Activated T-cell treated with anti-CD3 and anti-CD28 coated beads, Interleukin-2, amount 50 U/mL, for 4 hours (primary cell): ENCODE results near the gene ARF6. TPM values are rescaled to one million over a fixed set of nuclear protein-coding genes. Genes with fewer than 3 reads are reported as not detected.
"Not testable (repeated sequence)": the region's sequence is repeated elsewhere in the genome, so short reads cannot be mapped to it uniquely, and the experiment has no call there.

Experiments used
- ATAC-seq, 2 donors: fragments of 200-7000 bp; cut with Tn5 transposase; one replicate each; pipeline ENCODE4 v1.10.0; 2021
- DNase-seq: peaks from one replicate; pipeline ENCODE4 v3.0.0-alpha.2; 2020
- H3K27me3 Mint-ChIP-seq: one replicate; pipeline ENCODE4 v1.8.0; 2021; ENCODE audit warnings: low read depth, mixed read lengths
- H3K36me3 Mint-ChIP-seq: one replicate; pipeline ENCODE4 v1.8.0; 2022; ENCODE audit warnings: mixed read lengths; ENCODE audit not compliant: insufficient read depth
- H3K4me1 Mint-ChIP-seq: one replicate; pipeline ENCODE4 v1.8.0; 2021; ENCODE audit warnings: low read depth, mixed read lengths
- H3K4me3 Mint-ChIP-seq: one replicate; pipeline ENCODE4 v1.8.0; 2021; ENCODE audit warnings: mild to moderate bottlenecking, moderate library complexity, mixed read lengths
- H3K9me3 Mint-ChIP-seq: one replicate; pipeline ENCODE4 v1.8.0; 2021; ENCODE audit warnings: mixed read lengths
- total RNA-seq, 3 donors: library from RNA; stranded (reverse); gene quantifications; one replicate each; pipeline ENCODE4 v1.2.1, GENCODE V29; 2021

ARF6 gene
- total RNA-seq, 3 donors from 2014 or later: 134 to 148 (median 143) TPM

DNA sequence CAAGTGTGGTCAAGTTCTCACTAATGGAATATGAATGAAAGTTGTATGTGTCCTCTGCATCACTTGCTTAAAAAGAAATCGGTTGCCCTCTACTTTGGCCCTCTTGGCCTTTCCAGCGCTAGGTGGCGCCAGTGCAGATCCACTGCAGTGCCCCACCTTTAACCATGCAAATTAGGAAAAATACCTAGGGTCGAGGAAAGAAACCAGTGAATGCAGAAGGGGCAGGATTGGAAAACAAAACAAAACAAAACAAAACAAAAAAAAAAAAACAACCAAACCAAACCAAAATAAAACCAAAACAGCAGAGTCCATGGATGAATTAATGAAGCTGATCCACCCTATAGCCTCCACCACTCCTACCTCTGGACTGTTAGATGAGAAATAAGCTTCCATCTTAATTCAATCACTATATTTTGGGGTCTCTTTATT lies 27.4 kb upstream of the ARF6 start:
- Mint-ChIP-seq H3K9me3 (no peaks in the 10 kb centered on the region), H3K36me3 (no peaks in the 10 kb centered on the region), H3K4me1 (peaks cover 30% of the 10 kb centered on the region), H3K4me3 (no peak overlapping the region), H3K27me3 (peaks cover 2% of the 10 kb centered on the region)
- DNase-seq (peak; percentile 78), ATAC-seq (no peak)

DNA sequence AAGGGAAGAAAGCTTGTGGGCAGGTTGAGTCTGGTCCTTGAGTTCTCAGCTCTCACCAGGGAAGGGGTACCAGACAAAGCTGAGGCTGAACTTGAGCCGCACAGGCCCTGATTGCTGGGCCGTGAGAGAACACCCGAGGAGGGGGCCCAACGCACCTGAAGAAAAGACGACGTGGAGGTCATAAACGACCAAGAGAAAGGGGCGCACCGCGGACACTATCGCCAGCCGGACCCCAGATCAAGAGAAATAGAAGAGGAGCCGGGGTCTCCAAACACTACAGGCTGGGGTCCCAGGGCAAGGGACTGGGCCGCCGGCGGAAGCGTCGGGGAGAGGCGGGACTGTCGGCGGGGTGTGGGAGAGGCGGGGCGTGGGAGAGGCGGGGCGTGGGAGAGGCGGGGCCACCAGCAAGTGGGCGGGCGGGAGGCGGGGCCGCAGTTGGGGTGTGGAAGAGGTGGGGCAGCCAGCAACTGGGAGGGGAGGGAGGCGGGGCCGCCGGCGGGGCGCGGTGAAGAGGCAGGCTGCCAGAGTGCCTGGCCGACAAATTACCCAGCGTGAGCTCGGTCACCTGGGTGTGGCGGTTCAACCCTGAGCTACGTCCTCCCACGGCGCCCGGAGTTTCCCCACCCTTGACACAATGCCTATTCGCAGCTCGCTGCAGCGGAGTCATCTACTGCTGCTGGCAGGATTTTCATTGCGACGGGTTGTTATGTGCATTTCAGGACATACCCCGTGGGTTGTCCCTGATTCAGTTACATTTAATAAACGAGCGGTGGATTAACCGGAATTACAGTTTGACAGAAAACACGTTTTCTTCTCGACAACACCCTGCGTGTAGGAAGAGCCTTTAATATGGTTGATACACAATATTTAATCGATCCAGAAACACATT lies 24.8 kb upstream of the ARF6 start:
- peak; percentile 95 to 96 for ATAC-seq
- H3K27me3 Mint-ChIP-seq: no peaks in the 10 kb centered on the region

DNA sequence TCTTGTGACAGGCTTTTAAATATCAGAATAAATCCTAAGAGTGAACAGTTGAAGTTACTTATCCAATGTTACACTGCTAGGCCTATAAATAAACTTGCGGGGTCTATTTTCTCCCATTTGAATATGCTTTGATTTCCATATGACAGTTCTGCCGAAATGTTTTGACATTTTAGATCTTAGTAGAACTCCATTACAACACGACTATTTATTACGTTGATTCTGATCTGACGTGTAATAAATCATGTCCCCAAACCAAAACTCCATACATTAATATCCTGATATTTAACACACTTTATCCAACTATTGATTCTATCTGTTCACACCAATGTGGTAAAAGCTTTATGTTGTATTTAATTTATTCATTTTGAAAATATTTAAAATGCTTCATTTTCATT lies 24.2 kb upstream of the ARF6 start:
- Mint-ChIP-seq H3K36me3 (no peaks in the 10 kb centered on the region), H3K27me3 (no peaks in the 10 kb centered on the region), H3K4me1 (peaks cover 23% of the 10 kb centered on the region), H3K4me3 (peak overlapping the region; percentile 92), H3K9me3 (no peaks in the 10 kb centered on the region)
- ATAC-seq: no peak
- DNase-seq: no peak

More for the DNA sequence above, 24.8 kb upstream of the ARF6 start:
- Mint-ChIP-seq H3K4me3 (peak overlapping the region; percentile 92), H3K4me1 (peaks cover 23% of the 10 kb centered on the region), H3K36me3 (no peaks in the 10 kb centered on the region), H3K9me3 (no peaks in the 10 kb centered on the region)
- DNase-seq: peak; percentile 99

DNA sequence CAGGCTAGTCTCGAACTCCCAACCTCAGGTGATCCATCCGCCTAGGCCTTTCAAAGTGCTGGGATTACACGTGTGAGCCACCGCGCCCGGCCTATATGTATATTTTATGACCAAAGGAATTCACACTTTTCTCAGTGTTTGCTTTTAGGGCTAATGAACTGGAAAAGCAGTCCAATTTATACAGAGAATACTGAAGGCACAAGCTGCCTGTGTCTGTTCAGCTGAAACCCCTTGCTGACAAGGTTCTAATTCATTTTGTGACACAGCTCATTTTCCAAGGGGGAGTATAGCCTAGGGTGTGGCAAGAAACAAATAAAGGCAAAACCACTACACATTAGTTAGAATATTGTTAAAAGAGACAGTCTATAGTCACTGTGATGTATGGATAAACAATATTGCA lies 22.0 kb upstream of the ARF6 start:
- H3K4me1 Mint-ChIP-seq: peaks cover 23% of the 10 kb centered on the region
- no peaks in the 10 kb centered on the region for H3K27me3 Mint-ChIP-seq
- no peaks in the 10 kb centered on the region for H3K9me3 Mint-ChIP-seq
- DNase-seq (no peak), ATAC-seq (no peak)
- H3K4me3 Mint-ChIP-seq: no peak overlapping the region
- H3K36me3 Mint-ChIP-seq: no peaks in the 10 kb centered on the region

DNA sequence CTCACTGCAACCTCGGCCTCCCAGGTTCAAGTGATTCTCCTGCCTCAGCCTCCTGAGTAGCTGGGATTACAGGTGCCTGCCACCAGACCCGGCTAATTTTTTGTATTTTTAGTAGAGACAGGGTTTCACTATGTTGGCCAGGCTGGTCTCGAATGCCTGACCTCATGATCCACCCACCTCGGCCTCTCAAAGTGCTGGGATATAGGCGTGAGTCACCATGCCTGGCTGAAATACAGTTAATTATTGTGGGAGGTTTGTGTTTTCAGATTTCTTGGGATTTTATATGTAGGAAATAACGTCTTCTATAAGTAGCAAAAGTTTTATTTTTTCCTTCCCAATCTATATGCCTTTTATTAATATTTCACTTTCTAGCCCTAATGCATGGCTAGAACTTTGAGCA lies 19.3 kb upstream of the ARF6 start:
- ATAC-seq, DNase-seq, H3K9me3 Mint-ChIP-seq, H3K36me3 Mint-ChIP-seq, H3K27me3 Mint-ChIP-seq, H3K4me3 Mint-ChIP-seq: not testable (repeated sequence)
- H3K4me1 Mint-ChIP-seq: peaks cover 15% of the 10 kb centered on the region

DNA sequence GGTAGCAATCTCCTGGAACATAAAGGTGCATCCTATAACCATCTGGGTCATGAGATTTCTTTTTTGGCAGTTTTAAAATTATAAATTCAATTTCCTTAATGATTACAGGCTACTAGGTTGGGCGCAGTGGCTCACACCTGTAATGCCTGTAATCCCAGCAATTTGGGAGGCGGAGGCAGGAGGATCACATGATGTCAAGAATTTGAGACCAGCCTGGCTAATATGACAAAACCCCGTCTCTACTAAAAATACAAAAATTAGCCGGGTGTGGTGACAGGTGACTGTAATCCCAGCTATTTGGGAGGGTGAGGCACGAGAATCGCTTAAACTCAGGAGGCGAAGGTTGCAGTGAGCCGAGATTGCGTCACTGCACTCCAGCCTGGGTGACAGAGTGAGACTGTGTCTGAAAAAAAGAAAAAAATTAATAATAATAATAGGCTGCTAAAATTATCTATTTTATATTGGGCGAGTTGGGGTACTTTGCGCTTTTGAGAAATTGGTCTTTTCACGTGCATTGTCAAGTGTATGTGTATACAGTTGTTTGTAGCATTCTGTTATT lies 17.2 kb upstream of the ARF6 start:
- ATAC-seq: no peak
- Mint-ChIP-seq H3K27me3 (no peaks in the 10 kb centered on the region), H3K4me1 (peaks cover 15% of the 10 kb centered on the region), H3K9me3 (no peaks in the 10 kb centered on the region), H3K36me3 (no peaks in the 10 kb centered on the region), H3K4me3 (no peak overlapping the region)
- no peak for DNase-seq

DNA sequence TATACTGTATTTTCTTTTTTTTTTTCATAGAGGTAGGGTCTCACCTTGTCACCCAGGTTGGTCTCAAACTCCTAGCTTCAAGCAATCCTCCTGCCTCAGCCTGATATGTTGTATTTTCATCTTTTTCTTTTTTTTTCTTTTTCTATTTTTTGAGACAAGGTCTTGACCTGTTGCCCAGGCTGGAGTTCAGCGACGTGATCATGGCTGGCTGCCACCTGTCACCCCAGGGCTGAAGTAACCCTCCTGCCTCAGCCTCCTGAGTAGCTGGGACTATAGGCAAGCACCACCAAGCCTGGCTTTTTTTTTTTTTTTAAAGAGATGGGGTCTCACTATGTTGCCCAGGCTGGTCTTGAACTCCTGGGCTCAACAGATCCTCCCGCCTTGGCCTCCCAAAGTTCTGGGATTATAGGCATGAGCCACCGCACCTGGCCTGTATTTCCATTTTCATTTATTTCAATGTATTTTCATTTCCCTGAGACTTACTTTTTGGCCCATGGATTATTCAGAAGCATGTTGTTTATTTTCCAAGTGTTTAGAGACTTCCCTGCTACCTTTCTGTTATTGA lies 16.2 kb upstream of the ARF6 start:
- H3K4me1 Mint-ChIP-seq: peaks cover 13% of the 10 kb centered on the region
- H3K9me3 Mint-ChIP-seq: no peaks in the 10 kb centered on the region
- DNase-seq (no peak), ATAC-seq (no peak)
- H3K4me3 Mint-ChIP-seq: no peak overlapping the region
- H3K27me3 Mint-ChIP-seq: no peaks in the 10 kb centered on the region
- H3K36me3 Mint-ChIP-seq: no peaks in the 10 kb centered on the region

DNA sequence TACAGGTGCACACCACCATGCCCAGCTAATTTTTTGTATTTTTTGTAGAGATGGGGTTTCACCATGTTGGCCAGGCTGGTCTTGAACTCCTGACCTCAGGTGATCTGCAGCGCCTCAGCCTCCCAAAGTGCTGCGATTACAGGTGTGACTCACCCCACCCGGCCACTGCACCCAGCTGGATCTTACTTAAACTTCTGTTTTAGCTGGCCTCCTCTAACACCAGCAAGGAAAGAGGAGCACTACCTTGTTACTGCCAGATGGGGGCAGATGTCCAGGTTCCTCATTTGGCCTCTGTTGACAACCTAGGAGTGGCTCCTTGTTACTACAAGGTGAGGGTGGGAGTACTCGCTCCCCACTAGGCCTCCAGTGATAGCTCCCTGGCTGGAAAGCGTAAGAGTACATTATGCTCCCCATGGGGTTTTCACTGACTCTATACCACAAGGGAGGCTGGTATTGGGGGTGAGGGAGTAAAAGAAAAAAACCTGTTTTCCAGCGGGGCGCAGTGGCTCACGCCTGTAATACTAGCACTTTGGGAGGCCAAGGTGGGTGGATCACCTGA lies 13.2 kb upstream of the ARF6 start:
- Mint-ChIP-seq H3K27me3 (no peaks in the 10 kb centered on the region), H3K4me1 (peaks cover 13% of the 10 kb centered on the region), H3K4me3 (no peak overlapping the region), H3K9me3 (no peaks in the 10 kb centered on the region), H3K36me3 (no peaks in the 10 kb centered on the region)
- ATAC-seq (peak; percentile 86 to 89), DNase-seq (peak; percentile 44)

DNA sequence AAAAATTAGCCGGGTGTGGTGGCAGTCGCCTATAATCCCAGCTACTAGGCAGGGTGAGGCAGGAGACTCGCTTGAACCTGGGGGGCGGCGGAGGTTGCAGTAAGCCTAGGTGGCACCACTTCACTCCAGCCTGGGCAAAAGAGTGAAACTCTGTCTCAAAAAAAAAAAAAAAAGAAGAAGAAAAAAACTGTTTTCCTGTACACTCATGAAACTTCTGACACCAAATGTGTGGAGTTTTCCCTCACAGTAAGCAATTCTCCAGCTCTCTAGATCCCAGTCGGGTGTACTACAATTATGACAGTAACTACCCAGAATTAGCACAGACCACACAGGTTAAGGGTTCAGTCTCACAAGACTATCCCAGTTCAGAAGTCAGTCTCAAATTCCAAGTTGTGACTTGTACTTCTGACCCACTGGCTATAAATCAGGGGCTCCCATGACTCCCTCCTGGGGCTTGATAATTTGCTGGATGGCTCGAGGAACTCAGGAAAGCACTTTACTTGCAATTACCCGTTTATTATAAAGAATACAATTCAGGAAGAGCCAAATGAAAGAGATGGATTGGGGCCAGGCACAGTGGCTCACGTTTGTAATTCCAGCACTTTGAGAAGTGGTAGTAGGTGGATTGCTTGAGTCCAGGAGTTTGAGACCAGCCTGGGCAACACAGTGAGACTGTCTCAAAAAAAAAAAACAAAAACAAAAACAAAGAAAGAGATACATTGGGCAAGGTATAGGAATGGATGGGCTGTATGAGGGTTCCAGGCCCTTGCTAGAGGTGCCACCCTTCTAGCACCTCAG lies 12.4 kb upstream of the ARF6 start:
- no peak overlapping the region for H3K4me3 Mint-ChIP-seq
- ATAC-seq: peak; percentile 20 to 29
- no peaks in the 10 kb centered on the region for H3K27me3 Mint-ChIP-seq
- peaks cover 13% of the 10 kb centered on the region for H3K4me1 Mint-ChIP-seq
- no peak for DNase-seq
- no peaks in the 10 kb centered on the region for H3K36me3 Mint-ChIP-seq
- H3K9me3 Mint-ChIP-seq: no peaks in the 10 kb centered on the region

DNA sequence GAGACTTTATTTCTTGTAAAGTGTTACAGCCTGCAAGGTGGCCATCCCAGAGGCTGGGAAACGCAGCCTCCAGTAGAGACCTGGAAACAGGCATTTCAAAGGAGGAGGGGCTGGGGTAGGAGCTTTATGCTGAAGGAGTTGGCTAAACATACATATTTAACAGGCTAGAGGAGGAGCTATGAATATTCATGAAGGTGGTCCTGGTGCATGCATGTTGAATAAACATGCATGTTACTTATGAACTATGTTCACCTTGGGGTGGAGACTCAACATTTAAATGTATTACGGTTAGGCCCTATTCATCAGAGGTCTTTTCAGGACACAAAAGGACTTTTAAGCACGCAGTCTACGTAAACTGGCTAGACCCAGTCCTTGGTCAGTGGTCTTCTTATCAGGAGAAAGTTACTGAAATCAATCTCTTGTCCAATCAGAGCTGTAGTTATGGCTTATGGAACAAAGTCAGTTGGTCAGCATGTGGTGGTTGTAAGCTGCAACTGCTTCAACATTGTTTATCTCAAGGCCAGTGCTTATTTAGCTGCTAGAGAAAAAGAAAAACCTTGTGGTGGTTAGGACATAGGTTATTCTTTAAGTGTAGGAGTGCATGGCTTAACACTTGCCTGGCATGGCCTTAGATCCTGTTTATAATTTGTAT lies 11.4 kb upstream of the ARF6 start:
- Mint-ChIP-seq H3K4me3 (no peak overlapping the region), H3K4me1 (peaks cover 15% of the 10 kb centered on the region)

DNA sequence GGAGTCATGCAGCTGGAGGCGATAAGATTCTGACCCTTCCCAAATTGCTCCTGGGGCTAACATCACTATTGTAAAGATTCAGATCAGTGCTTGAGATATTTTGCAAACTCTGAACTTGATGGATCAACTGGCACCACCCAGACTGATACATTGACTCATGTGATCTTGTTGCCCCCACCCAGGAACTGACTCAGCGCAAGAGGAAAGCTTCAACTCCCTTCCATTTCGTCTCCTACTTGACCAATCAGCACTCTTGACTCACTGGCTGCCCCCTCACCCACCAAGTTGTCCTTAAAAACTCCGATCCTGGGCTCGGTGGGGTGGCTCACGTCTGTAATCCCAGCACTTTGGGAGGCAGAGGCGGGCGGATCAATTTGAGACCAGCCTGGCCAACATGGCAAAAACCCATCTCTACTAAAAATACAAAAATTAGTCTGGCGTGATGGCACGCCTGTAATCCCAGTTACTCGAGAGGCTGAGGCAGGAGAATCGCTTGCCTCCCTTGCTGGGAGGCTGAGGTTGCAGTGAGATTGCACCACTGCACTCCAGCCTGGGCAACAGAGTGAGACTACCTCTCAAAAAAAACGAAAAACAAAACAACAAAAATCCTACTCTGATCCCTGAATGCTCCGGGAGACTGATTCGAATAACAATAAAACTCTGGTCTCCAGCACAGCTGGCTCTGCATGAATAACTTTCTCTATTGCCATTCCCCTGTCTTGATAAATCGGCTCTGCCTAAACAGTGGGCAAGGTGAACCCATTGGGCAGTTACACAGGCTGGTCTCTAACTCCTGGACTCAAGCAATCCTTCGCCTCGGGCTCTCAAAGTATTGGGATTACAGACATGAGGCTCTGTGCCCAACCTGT lies 9.8 kb upstream of the ARF6 start:
- H3K9me3 Mint-ChIP-seq: no peaks in the 10 kb centered on the region
- H3K4me3 Mint-ChIP-seq: no peak overlapping the region
- no peaks in the 10 kb centered on the region for H3K27me3 Mint-ChIP-seq
- no peak for ATAC-seq
- no peaks in the 10 kb centered on the region for H3K36me3 Mint-ChIP-seq
- no peak for DNase-seq
- peaks cover 15% of the 10 kb centered on the region for H3K4me1 Mint-ChIP-seq

More for the DNA sequence above, 11.4 kb upstream of the ARF6 start:
- Mint-ChIP-seq H3K27me3 (no peaks in the 10 kb centered on the region), H3K36me3 (no peaks in the 10 kb centered on the region), H3K9me3 (no peaks in the 10 kb centered on the region)
- ATAC-seq: no peak
- no peak for DNase-seq

DNA sequence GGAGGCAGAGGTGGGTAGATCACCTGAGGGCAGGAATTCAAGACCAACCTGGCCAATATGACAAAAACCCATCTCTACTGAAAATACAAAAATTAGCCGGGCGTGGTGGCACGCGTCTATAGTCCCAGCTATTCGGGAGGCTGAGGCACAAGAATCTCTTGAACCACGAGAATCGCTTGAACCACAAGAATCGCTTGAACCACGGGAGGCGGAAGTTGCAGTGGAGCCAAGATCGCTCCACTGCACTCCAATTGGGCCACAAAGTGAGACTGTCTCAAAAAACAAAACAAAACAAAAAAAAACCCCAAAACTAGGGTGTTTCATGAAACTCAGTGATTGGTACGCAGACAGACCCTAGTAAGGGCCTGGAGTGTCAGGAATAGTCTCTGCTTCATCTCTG lies 6.4 kb upstream of the ARF6 start:
- Mint-ChIP-seq H3K36me3 (no peaks in the 10 kb centered on the region), H3K9me3 (no peaks in the 10 kb centered on the region), H3K4me3 (no peak overlapping the region), H3K4me1 (peaks cover 6% of the 10 kb centered on the region), H3K27me3 (no peaks in the 10 kb centered on the region)
- ATAC-seq (no peak), DNase-seq (no peak)

DNA sequence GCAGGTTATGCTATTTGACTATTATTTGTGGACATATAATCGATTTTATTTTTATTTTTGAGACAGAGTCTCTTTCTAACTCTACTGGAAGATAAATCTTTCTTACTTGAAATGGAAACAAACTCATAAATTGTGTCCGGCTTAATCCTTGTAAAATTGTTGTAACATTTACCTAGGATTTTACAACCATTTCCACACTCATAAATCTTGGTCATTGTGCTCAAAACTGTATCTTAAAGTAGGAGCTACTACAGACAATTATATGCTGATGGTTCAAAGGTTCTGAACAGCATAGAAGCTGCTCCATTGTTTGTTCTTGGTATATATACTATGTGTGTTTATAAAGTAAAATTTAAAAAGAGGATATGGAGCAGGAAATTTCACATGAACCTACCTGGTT lies 4.6 kb upstream of the ARF6 start:
- Mint-ChIP-seq H3K36me3 (peaks cover 1% of the 10 kb centered on the region), H3K9me3 (no peaks in the 10 kb centered on the region), H3K4me1 (peaks cover 13% of the 10 kb centered on the region), H3K4me3 (no peak overlapping the region), H3K27me3 (no peaks in the 10 kb centered on the region)
- DNase-seq (no peak), ATAC-seq (no peak)
